ENCODE data around the gene UBALD2. TPM values are rescaled to one million over a fixed set of nuclear protein-coding genes. Genes with fewer than 3 reads are reported as not detected.

UBALD2 gene
- 3.2 and 3.4 TPM in 2 replicates for total RNA-seq

DNA sequence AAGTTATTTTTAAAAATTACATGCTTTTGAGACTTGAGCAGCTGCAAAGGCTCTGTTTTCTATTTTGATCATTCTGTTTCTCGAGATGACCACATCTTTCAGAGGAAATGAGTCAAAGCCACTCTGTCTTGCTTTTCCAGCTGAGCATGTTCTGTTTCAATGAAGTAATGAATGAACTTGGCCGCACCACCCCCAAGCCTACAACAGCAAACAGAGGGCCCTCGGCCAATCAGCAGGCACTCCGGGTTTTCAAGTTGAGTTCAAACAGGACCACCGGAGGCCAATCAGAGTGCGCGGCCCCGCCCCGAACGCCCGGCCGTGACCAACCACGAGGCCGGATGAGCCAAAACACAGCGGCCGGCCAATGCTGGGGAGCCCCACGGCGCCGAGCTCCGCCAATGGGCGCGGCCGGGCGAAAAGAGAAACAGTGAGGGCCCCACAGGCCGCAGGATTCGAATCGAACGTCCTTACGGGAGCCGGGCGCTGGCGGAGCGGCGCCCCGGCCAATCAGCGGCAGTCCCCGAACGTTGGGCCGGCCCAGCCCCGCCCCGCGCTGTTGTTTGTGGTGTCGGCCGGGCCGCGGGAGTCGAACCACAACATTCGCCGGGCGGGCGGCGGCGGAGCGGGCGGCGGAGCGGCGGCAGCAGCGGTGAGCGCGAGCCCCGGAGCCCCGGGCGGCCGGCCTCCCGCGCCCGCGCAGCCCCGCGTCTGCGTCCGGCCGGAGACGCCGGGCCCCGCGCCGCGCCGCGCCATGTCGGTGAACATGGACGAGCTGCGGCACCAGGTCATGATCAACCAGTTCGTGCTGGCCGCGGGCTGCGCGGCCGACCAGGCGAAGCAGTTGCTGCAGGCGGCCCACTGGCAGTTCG lies at the start of gene UBALD2:
Gene UBALD2, plus strand, starts transcription at position 594 of the 869 bp plus-strand sequence. Its CDS starts 158 bp downstream, at position 752.

GRCh38 chr17:76240461-76241203 lies 24.5 kb upstream of the UBALD2 start, which contains the start of gene RNF157:
Gene RNF157 (minus strand): TSS chr17:76240493. CDS start chr17:76240240, 253 bp downstream.

DNA sequence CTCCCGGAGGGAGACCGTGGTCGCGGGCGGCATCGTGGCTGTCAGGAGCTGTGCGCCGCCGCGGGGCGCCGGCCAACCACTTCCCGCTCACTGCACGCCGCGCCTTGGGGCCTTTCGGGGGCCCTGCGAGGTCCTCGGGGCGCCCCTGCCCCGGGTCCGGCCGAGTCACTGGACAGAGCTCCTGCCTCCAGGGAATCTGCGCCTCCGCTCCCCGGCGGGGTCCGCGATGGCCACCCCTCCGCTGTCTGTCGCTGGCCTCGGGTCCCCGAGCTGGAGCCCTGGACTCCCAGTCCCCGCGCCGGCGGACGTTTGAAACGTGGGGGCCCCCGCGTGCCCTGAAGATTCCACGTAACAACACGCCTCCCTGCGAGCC lies 42.8 kb downstream of the UBALD2 start, which contains the start of gene QRICH2:
Gene QRICH2, minus strand, starts transcription at position 311 of the 373 bp plus-strand sequence. Its CDS starts 278 bp downstream, at position 33.

Small RNAs within 50 kb of the gene (small RNA-seq; reads per million reads assigned to genes)
- gene RF00019: not detected

Other genes with a start within 250 kb of the UBALD2 start
- 0.11 and 0.13 TPM in 2 replicates for gene EVPL, start 238.0 kb upstream of the UBALD2 start, total RNA-seq
- 31.9 and 33.6 TPM in 2 replicates for gene SRP68, start 192.8 kb upstream of the UBALD2 start, total RNA-seq
- gene GALR2, start 190.6 kb upstream of the UBALD2 start, total RNA-seq: 0.11 TPM in 1 of 2 replicates, not detected in the other
- gene ZACN, start 186.2 kb upstream of the UBALD2 start, total RNA-seq: under 0.01 TPM in 1 of 2 replicates, not detected in the other
- gene EXOC7, start 161.6 kb upstream of the UBALD2 start, total RNA-seq: 92.2 and 94.1 TPM in 2 replicates
- not detected in 2 replicates for gene FOXJ1, start 124.1 kb upstream of the UBALD2 start, total RNA-seq
- 0.26 and 0.76 TPM in 2 replicates for gene RNF157, start 24.9 kb upstream of the UBALD2 start, total RNA-seq
- 2.3 and 2.4 TPM in 2 replicates for gene QRICH2, start 42.9 kb downstream of the UBALD2 start, total RNA-seq
- gene PRPSAP1, start 88.6 kb downstream of the UBALD2 start, total RNA-seq: 43.2 and 60.4 TPM in 2 replicates
- gene SPHK1, start 119.3 kb downstream of the UBALD2 start, total RNA-seq: 18.1 and 32.8 TPM in 2 replicates
- gene UBE2O, start 187.8 kb downstream of the UBALD2 start, total RNA-seq: 20.6 and 24.2 TPM in 2 replicates
- not detected in 2 replicates for gene AANAT, start 202.3 kb downstream of the UBALD2 start, total RNA-seq
- gene RHBDF2, start 236.1 kb downstream of the UBALD2 start, total RNA-seq: 5.9 and 6.5 TPM in 2 replicates

Data from articular chondrocyte of knee joint (primary cell).